ENCODE measurements around the gene CXXC5.

The CXXC5 gene

GRCh38 chr5:139676406-139676805 lies 28.3 kb downstream of the CXXC5 start:
- peaks cover 65% of the 10 kb centered on the region for H3K4me1 Mint-ChIP-seq
- H3K36me3 Mint-ChIP-seq (ENCODE audit: low read depth), result peaks cover 12% of the 10 kb centered on the region
- peak overlapping the region; percentile 87 to 98 (median 95) for H3K27ac Mint-ChIP-seq
- H3K4me3 Mint-ChIP-seq, result peak overlapping the region; percentile 56 to 65 (median 59)
- no peaks in the 10 kb centered on the region for H3K9me3 Mint-ChIP-seq
- H3K27me3 Mint-ChIP-seq (ENCODE audit: low read depth), result no peaks in the 10 kb centered on the region
- no peak for TF ChIP-seq CTCF (IDR thresholded peaks at IDR 0.05; ENCODE audit: unreplicated experiment in 3 of 3)

- Mint-ChIP-seq H3K36me3 (ENCODE audit: low read depth) (peaks cover 16% of the 10 kb centered on the region), H3K27me3 (ENCODE audit: low read depth) (no peaks in the 10 kb centered on the region), H3K9me3 (no peaks in the 10 kb centered on the region), H3K27ac (peak overlapping the region; percentile 87 to 98 (median 95)), H3K4me3 (peak overlapping the region; percentile 49 to 69 (median 65)), H3K4me1 (peaks cover 61% of the 10 kb centered on the region)
- no peak for TF ChIP-seq CTCF (IDR thresholded peaks at IDR 0.05; ENCODE audit: unreplicated experiment in 3 of 3)
Measured at GRCh38 chr5:139676951-139677735, 29.0 kb downstream of the CXXC5 start.

- Mint-ChIP-seq H3K4me1 (peaks cover 61% of the 10 kb centered on the region), H3K27me3 (ENCODE audit: low read depth) (no peaks in the 10 kb centered on the region), H3K36me3 (ENCODE audit: low read depth) (peaks cover 25% of the 10 kb centered on the region), H3K4me3 (peak overlapping the region; percentile 13 to 58 (median 49)), H3K27ac (peak overlapping the region; percentile 87 to 98 (median 95)), H3K9me3 (no peaks in the 10 kb centered on the region)
- TF ChIP-seq CTCF (IDR thresholded peaks at IDR 0.05; ENCODE audit: unreplicated experiment in 3 of 3), result no peak
Measured at GRCh38 chr5:139677736-139678613, 29.8 kb downstream of the CXXC5 start.

- peak overlapping the region; percentile 48 to 83 (median 60) for H3K27ac Mint-ChIP-seq
- H3K27me3 Mint-ChIP-seq (ENCODE audit: low read depth), result no peaks in the 10 kb centered on the region
- H3K9me3 Mint-ChIP-seq, result no peaks in the 10 kb centered on the region
- H3K4me3 Mint-ChIP-seq, result no peak overlapping the region
- no peak for TF ChIP-seq CTCF (IDR thresholded peaks at IDR 0.05; ENCODE audit: unreplicated experiment in 3 of 3)
- H3K36me3 Mint-ChIP-seq (ENCODE audit: low read depth), result peaks cover 34% of the 10 kb centered on the region
- peaks cover 66% of the 10 kb centered on the region for H3K4me1 Mint-ChIP-seq
Measured at GRCh38 chr5:139678751-139679750, 30.9 kb downstream of the CXXC5 start.

GRCh38 chr5:139680368-139681111 lies 32.4 kb downstream of the CXXC5 start:
- Mint-ChIP-seq H3K4me1 (peaks cover 62% of the 10 kb centered on the region), H3K4me3 (no peak overlapping the region), H3K9me3 (no peaks in the 10 kb centered on the region), H3K27me3 (ENCODE audit: low read depth) (no peaks in the 10 kb centered on the region), H3K36me3 (ENCODE audit: low read depth) (peaks cover 38% of the 10 kb centered on the region), H3K27ac (peak overlapping the region in 2 of 3 experiments; percentile 60 to 83)
- no peak for TF ChIP-seq CTCF (IDR thresholded peaks at IDR 0.05; ENCODE audit: unreplicated experiment in 3 of 3)
